ENCODE results near the gene AQP10. TPM values are rescaled to one million over a fixed set of nuclear protein-coding genes. Genes with fewer than 3 reads are reported as not detected.

The AQP10 gene
- total and polyA plus RNA-seq, 9 of the 15 experiments (the other 6 are each of a cell fraction or from before 2014, with no cell fraction given), result 0.37 to 9.7 (median 1.9) TPM

GRCh38 chr1:154272217-154272998, 48.5 kb upstream of the AQP10 start, which contains the start of gene HAX1 (continued):
- peak; percentile 64 for TF ChIP-seq ZBTB40 (IDR thresholded peaks at IDR 0.05)
- no peak for TF ChIP-seq ZBTB40 (CRISPR knock-in tag; IDR thresholded peaks at IDR 0.05)
- TF ChIP-seq TCF15 (CRISPR knock-in tag; IDR thresholded peaks at IDR 0.05), result no peak
- TF ChIP-seq ZC3H8 (IDR thresholded peaks at IDR 0.05), result no peak
- no peak; a peak in 1 of 4 replicates for TF ChIP-seq TBL1XR1 (IDR thresholded peaks at IDR 0.05; ENCODE audit: low read length in 2 of 2)
- TF ChIP-seq ZNF75A (CRISPR knock-in tag; IDR thresholded peaks at IDR 0.05), result no peak
- TF ChIP-seq ATF7 (IDR thresholded peaks at IDR 0.05), result peak; percentile 86
- TF ChIP-seq CBFA2T2 (conservative IDR thresholded peaks at IDR 0.05), result no peak
- no peak for TF ChIP-seq HLTF (IDR thresholded peaks at IDR 0.05)
- TF ChIP-seq SIN3A (IDR thresholded peaks at IDR 0.05; ENCODE audit: borderline replicate concordance in 2 of 2, control insufficient read depth in 1 of 2, low read depth in 2 of 2, low read length in 2 of 2), result peak in 1 of 2 experiments; percentile 28; a peak in 1 of 4 replicates
- TF ChIP-seq WHSC1 (IDR thresholded peaks at IDR 0.05; ENCODE audit: low read length), result no peak
- peak; percentile 91 for TF ChIP-seq CEBPG (CRISPR knock-in tag; IDR thresholded peaks at IDR 0.05)
- peak in 1 of 2 experiments; percentile 95; a peak in 3 of 4 replicates for TF ChIP-seq CEBPG (tag; conservative IDR thresholded peaks at IDR 0.05 in 1 of 2, IDR thresholded peaks at IDR 0.05 in 1 of 2)
- no peak for TF ChIP-seq HNRNPK (IDR thresholded peaks at IDR 0.05; ENCODE audit: low read depth, low read length, poor library complexity, severe bottlenecking)
- peak; percentile 75; the same call in 1 of the 2 replicates for TF ChIP-seq OTX1 (CRISPR knock-in tag; IDR thresholded peaks at IDR 0.05)
- TF ChIP-seq CCNT2 (IDR thresholded peaks at IDR 0.05; ENCODE audit: borderline replicate concordance, extremely low read depth, insufficient read length, low read depth, low read length), result peak; percentile 54
- TF ChIP-seq MAX (CRISPR knock-in tag; IDR thresholded peaks at IDR 0.05), result peak; percentile 38; the same call in 1 of the 2 replicates
- no peak for TF ChIP-seq HNRNPH1 (optimal IDR thresholded peaks at IDR 0.05; ENCODE audit: low read depth, low read length)
- TF ChIP-seq FOXJ2 (tag; IDR thresholded peaks at IDR 0.05), result no peak
- peak; percentile 38 for TF ChIP-seq PML (IDR thresholded peaks at IDR 0.05; ENCODE audit: low read length)
